Measurements from ENCODE around the gene PARL.
"Not testable (repeated sequence)": the region's sequence is repeated elsewhere in the genome, so short reads cannot be mapped to it uniquely, and the experiment has no call there.

Gene PARL

GRCh38 chr3:183792976-183793375 lies 91.7 kb downstream of the PARL start:
- no peak for DNase-seq (ENCODE audit: low read depth in 4 of 4, low spot score in 1 of 4)

- DNase-seq (ENCODE audit: low read depth in 4 of 4, low spot score in 1 of 4) = no peak
Observed at GRCh38 chr3:183790700-183791099, 94.0 kb downstream of the PARL start.

GRCh38 chr3:183789826-183790225 lies 94.9 kb downstream of the PARL start:
- DNase-seq (ENCODE audit: low read depth in 4 of 4, low spot score in 1 of 4) = no peak

GRCh38 chr3:183784503-183784902 lies 100.2 kb downstream of the PARL start:
- DNase-seq (ENCODE audit: low read depth in 4 of 4, low spot score in 1 of 4) = not testable (repeated sequence)

GRCh38 chr3:183782576-183783276 lies 102.0 kb downstream of the PARL start:
- no peak for DNase-seq (ENCODE audit: low read depth in 4 of 4, low spot score in 1 of 4)

- DNase-seq (ENCODE audit: low read depth in 4 of 4, low spot score in 1 of 4) = no peak
Observed at GRCh38 chr3:183781246-183781645, 103.4 kb downstream of the PARL start.

GRCh38 chr3:183779896-183780465 lies 104.7 kb downstream of the PARL start:
- no peak for DNase-seq (ENCODE audit: low read depth in 4 of 4, low spot score in 1 of 4)

Data from stimulated activated CD4-positive, alpha-beta T cell treated with anti-CD3 and anti-CD28 coated beads, Interleukin-1b, Interleukin-23, amount 100 ng/mL, for 24 hours (primary cell).